GM18870 (cell line): ENCODE data around the gene LEPROT.

Source experiments
- ATAC-seq: cut with Tn5 transposase; IDR thresholded peaks from one replicate; pipeline ENCODE4 v1.9.1; 2021; ENCODE audit warnings: moderate library complexity; ENCODE audit not compliant: unreplicated experiment

Gene LEPROT

DNA sequence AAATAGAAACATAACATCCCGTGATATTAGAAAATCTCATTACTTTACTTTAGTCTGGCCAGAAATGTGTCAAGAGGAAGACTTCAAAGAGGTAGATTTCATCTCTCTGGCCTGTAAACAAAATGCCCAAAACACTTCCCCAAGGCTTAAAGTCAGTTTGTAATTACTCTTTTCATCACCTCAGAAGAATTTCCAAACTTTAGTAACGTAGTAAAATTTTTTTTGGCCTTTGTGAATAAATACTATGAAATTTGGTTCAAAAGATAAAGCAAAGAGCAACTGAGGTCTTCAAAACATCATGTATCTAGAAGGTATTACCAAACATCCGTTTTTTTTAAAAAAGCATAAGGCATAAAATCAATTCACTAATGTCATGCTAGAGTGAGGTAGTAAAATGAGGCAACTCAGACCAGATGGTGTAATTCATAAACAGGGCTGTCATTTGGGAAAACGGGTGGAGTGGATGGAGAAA lies 51.4 kb downstream of the LEPROT start:
- ATAC-seq, result no peak

DNA sequence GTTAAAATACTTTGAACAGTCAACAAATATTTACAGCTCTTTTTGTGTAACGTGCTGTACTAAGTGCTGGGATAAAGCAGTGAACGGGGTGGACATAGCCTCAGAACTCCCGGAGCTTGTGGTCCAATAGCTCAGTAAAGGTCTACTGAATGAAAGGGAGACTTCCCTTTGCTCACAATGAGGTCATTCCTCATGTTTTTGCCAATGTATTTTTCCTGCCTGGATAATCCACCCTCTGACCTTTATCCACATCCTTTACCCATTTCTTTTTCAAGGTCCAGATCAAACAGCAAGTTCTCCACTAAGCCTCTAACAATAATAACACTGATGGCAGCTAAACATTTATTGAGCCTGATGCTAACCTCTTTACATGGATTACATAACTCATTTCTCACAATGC lies 55.9 kb downstream of the LEPROT start:
- no peak for ATAC-seq

DNA sequence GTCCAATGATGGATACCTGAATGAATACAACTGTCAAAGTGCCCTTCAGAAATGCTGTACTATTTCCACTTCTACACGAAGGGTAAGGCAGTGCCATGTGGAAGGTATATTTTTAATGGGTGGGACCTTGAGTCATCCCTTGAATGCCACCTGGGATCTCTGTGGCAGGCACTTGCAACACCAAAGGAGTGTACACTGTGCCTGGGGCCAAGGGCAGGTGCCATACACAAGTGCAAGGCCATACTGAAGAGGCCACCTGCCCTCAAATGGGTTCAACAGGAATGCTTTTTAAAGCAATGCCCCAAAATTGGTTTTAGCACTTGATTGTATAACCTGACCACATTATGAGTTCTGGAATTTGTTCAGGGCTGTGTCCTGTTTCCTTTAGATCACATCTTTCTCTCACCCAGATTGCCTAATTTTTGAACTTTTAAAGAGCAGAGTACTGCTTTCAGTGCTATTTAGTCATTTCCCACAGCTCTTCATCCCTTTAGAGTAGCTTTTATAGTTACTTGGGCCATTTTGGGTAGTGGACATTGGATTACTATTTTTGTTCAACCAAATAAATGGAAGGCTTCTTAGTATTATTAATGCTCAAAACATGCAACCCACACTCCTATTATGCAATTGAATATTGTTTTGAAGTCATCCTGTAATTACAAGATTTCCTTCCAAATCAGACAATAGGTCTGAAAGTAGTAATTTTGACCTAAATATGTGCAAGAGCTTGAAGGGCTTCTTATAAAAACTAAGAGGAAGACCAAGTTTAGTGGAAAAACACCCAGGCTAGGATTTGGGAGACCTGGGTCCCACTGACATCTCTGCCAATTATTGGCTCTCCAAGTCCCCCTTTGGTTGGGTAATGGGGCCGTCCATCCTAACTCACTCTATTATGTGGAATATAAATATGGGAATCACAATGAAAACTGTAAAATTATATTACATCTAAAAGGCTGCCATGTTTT lies 57.2 kb downstream of the LEPROT start:
- no peak for ATAC-seq

DNA sequence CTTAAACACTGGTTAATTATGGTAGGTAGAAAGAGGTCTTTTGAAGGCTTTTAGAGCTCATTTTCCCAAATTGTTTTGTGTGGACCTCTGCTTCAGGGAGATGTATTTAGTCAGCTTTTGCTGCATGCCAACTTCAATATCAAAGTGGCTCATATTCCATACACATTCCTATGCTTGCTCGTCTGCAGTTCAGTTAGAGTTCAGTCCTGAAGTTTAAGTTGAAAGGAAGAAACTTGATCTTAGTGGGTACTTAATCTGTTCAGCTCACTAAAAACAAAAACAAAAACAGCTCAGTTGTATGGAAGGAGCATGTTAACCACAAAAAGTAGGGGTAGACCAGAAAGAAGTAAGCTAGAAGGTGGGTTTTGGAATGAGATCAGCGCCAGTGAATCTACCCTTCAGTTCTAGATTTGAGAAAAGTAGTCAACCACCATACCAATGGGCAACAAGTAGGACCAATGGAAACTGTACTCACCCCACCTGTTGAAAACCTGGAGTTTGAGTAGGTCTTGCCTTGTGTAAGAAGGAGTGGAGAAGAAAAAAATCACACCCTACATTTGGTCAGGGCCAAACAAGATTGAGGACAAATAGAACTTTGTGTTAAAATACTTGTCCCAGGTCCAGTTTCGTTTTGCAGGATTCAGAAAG lies 58.0 kb downstream of the LEPROT start:
- ATAC-seq, result no peak

DNA sequence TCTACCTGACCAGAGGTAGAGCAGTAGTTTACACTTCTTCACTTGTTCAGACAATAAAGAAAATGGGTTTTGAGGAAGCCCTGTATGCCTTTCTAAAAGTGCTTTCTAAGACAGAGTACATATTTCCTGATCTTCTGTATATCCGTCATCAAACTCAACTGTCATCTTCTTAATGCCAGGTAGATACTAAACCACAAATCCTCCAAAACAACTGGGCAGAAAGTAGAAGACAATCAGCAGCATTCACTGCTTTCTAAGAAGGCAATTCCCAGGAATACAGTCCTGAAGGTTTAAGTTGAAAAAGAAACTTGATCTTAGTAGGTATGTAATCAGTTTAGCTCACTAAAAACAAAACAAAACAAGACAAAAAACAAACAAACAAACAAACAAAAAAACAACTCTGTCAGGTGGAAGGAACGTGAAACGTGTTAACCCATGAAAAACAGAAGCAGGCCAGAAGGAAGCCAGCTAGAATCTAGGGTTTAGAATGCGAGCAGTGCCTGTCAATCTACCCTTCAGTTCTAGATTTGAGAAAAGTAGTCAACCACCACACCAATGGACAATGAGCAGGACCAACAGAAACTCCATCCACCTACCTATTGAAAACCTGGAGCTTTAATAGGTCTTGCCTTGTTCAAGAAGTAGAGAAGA lies 59.2 kb downstream of the LEPROT start:
- no peak for ATAC-seq

DNA sequence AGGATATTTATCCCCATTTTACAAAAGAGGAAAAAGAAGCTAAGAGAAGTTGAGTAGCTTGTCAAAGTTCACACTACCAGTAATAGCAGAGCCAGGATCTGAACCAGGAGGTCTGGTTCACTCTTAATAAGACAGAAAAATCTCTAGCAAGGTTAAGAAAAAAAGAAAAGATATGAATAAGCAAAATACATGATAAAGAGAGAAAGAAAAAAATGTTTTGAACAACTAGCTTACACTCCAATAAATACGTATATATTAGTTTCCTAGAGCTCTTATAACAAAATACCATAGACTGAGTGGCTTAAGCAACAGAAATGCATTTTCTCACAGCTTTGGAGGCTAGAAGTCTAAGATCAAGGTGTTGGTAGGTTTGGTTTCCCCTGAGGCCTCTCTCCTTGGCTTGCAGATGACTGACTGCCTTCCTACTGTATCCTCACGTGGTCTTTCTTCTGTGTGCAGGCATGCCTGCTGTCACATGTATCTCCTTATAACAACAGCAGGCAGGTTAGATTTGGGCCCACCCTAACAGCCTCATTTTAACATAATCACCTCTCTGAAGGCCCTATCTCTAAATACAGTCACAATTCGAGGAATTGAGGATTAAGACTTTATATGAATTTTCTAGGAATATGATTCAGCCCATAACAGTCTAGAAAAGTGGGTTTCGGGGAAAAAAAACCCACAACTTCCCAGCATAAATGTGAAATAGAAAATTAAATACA lies 60.4 kb downstream of the LEPROT start:
- ATAC-seq, result no peak

DNA sequence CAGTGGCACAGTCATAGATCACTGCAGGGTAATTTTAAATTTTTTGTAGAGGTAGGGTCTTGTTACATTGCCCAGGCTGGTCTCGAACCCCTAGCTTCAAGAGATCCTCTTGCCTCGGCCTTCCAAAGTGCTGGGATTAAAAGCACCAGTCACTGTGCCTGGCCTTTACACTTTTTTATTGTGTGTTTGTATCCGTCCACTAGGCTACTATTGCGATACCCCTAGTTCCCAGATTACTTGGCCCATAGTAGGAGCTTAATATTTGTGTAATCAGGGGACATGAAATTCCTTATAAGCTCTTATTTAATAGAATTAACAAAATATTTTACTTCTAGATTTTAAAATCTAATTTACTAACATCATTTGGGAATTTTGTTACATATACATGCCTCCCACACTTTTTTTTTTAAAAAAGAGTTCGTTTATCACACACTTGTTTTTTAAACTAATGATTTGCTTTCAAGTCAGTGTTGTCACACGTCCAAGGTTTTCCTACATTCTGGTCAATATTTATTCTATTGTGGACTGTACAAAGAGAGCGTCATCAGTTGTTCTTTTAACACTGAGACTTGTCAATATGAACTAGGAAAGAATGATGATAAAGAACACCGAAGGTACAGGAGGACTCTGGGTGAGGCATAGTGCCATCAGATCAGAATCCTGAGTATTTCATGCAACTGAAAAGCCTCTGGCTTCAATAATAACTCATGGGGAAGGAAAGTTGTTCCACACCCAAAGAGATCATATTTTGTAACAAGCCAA lies 63.7 kb downstream of the LEPROT start:
- ATAC-seq, result no peak
